GM18517 (cell line): Measurements from ENCODE around the gene UBE2Q2.
A peak's percentile ranks its signal among the peaks of the same experiment; 100 is the strongest.
"Not testable (repeated sequence)": the region's sequence is repeated elsewhere in the genome, so short reads cannot be mapped to it uniquely, and the experiment has no call there.

ENCODE experiments used
- ATAC-seq: cut with Tn5 transposase; IDR thresholded peaks from one replicate; pipeline ENCODE4 v1.9.1; 2021; ENCODE audit warnings: mild to moderate bottlenecking, moderate library complexity; ENCODE audit not compliant: unreplicated experiment

UBE2Q2 gene

DNA sequence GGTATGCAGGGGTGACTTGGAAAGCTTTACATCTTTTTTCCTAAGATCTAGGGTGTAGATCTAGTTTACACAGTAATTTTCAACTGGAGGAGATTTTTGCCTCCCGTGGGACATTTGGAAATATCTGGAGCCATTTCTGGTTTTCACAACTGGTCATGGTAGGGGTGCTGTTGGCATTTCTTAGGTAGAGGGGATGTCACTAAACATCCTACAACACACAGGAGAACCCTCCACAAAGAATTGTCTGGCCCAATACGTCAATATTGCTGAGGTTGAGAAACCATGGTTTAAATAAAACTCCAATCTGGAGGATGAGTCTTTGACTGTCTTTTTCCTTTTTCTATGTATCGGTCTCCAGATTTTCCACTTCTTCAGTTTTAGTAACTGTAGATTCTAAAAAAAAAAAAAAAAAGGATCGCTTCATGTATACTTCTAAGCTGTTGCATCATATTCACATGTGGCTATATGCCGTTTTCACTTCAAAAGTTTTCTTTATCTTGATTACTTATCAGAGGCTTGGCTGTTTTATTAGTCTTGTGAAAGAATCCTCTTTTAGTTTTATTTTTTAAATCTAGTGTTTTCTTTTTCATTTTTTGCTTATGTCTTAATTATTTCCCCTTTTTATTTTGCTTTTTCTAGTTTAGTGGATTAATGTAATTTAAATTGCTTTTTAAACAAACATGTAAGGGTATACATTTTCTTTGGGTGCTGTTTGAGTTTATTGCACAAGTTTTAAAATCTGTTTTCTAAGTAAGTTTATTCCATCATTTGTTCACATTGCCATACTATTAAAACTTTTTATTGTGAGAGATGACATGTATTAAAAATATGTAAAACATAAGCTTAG is 21.2 kb downstream of the UBE2Q2 start:
- no peak for ATAC-seq

DNA sequence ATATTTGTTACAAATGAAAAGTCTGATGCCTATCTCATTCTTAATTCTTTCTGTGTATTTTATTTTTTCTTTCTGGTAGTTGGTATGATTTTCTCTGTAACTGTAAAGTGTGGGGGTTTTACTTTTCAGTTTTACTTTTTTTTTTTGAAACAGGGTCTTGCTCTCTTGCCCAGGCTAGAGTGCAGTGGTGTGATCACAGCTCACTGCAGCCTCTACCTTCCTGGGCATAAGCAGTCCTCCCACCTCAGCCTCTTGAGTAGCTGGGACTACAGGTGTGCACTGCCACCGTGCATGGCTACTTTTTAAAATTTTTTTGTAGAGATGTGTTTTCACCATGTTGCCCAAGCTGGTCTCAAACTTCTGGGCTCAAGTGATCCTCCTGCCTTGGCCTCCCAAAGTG is 22.8 kb downstream of the UBE2Q2 start:
- not testable (repeated sequence) for ATAC-seq

DNA sequence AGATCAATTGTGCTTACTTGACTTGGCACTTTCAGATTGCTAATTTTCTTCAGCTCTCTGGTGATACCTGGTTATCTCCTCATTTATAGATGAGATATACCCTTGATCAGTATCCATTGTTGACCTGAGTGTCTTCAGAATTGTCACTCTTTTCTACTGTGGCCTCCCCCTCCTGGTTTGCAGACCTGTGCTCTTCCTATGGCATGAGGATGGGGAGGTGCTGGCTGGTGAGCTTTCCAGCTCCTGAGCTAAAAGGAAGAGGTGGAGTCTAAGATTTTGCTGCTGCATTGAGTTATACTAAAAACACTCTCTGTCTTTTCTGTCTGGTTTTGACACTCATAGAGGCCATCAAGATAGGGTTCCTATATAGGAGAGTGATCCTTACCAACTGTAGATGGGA is 23.7 kb downstream of the UBE2Q2 start:
- ATAC-seq, result no peak

DNA sequence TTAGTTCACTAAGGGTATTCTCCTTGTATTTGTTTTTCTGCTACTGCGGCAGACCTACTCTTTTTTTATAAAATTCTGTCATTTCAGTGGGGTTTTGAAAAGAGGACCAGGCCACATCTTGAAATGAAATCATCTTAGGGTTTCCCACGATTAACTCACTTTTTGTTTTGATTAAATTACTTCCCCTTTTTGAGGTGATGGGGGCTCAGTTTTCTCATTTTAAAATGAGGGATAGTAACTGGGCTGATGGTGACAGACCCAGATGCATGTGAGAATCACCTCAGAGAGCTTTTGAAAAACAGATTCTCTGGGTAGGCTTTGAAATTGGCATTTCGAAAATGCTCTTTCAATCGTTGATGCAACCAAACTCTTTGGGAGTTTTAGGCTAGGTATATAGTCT is 24.2 kb downstream of the UBE2Q2 start:
- no peak for ATAC-seq

DNA sequence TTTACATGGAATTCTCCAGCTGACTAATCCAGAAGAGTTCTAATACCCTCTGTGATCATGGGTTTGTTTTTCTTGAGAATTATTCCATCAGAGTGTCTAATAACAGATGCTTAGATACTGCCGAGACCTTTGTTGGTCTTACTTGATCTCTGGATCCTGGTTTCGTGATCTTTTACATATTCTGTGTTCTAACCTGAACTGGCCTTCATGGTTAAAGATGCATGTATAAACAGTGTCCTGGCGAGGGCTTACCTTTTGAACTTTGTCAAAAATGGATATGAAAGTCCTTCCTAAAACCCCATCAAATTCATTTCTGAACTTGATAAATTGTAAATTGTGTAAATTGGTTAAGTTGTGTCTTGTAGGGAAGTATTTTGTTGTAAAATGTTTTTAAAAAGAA is 24.8 kb downstream of the UBE2Q2 start:
- ATAC-seq, result no peak

DNA sequence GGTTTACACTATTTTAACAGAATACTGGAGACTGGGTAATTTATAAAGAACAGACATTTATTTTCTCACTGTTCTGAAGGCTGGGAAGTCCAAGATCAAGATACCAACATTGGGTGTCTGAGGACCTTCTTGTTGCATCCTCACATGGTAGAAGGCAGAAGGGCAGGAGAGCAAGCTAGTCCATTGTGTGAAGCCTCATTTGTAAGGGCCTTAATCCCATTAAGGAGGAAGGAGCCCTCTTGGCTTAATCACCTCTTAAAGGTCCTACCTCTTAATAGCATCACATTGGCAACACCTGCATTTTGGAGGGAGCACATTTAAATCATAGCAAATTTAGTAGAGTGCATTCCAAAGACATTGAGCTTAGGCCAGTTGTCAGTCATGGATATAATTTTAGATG is 26.2 kb downstream of the UBE2Q2 start:
- no peak for ATAC-seq

DNA sequence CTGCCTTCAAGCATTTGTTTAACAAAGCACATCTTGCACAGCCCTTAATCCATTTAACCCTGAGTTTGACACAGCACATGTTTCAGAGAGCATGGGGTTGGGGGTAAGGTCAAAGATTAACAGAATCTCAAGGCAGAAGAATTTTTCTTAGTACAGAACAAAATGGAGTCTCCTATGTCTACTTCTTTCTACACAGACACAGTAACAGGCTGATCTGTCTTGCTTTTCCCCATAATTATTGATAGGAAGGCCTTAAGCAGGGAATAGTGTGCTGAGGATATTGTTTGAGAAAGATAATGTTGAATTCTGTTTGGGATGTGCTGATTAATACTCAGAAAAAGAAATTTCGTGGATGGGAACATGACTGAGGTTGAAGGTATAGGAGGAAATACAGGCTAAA is 28.3 kb downstream of the UBE2Q2 start:
- ATAC-seq, result not testable (repeated sequence)

DNA sequence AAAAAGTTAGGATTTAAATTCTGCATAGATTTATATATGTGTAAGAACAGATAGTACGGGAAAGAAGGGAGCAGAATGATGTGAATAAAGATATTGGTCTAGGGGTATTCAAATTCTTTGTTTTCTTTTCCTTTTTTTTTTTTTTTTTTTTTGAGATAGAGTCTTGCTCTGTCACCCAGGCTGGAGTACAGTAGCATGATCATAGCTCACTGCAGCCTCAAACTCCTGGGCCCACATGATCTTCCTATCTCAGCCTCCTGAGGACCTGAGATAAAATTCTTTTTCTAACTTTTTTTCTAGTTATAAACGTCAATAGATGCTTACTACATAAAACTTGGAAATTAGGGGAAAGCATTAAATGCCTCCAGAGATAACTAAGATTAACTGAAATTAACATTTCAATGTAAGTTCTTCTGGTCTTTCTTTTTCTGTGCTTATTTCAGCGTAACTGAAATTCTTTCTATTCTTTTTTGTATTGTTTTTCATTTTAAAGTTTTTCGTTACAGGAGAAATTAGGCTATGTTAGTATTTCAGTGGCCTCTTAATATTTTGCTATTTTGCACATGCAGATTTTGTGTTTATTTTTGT is 29.2 kb downstream of the UBE2Q2 start:
- ATAC-seq, result no peak

DNA sequence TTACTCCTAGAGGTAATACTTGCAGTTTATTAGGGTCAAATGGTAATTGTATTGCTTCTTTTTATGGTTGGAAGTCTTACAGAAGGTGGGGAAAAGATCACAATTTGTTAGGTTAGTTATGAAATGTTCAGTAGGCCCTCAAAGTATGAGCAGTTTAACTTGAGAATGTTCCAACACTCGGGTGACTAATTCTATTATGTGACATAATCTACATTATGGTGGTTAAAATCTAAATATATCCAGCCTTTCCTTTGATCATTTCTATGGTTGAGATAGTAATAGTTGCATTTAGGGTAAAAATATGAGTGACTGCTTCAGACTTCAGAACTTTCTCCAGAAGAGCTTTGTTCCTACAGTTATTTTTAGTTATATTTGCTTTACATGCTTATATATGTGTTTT is 40.8 kb downstream of the UBE2Q2 start:
- ATAC-seq, result no peak

DNA sequence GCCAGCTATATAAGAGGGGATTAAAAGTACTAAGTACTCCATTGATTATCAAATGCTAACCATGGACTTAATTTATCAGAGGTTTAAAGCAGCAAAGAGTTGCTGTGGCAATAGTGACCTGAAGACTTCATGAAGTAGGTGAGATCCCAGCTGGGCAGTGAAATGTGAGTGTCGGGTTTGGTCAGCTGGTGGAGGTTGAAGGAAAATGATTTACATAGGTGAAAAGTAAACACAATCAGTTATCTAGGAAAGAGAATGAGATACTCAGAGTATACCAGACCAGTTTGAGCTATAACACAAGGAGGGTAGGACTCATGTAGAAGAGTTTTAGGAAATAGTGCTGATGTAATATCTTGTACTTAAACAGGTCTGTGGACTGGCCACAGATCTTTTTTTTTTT is 43.9 kb downstream of the UBE2Q2 start:
- ATAC-seq, result no peak

DNA sequence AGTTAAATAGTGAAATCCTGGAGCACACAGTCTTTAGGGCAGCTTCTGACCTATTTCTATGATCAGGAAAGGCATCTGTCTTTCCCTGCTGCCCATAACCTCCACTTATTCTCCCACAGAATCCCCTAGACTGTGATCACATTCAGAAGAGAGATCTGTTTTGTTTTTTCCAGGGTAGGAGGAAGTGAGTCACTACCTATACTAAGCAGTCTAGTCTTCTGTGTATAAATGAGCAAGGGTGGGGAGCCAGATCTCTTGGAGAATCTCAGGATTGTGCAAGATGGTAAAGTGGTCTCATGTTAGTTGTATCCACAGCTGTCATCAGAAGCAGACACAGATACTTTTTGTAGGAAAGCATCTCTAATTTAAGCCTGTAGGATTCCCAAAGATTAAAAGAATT is 48.6 kb downstream of the UBE2Q2 start:
- no peak for ATAC-seq

DNA sequence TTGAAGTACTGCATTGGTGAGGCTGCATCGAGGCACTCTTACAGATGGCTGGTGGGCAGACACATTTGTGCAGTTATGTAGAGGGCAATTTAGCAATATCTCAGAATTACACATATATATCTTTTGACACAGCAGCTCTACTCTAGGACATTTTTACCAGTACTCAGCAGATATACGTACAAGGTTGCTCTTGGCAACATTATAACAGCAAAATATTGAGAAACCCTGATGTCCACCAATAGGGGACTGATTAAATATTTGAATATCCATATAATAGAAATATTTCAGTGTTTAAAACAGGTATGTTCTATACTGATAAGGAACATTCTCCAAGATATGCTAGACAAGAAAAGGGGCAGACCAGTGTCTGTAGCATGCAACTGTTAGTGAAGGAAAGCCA is 52.5 kb downstream of the UBE2Q2 start:
- no peak for ATAC-seq

DNA sequence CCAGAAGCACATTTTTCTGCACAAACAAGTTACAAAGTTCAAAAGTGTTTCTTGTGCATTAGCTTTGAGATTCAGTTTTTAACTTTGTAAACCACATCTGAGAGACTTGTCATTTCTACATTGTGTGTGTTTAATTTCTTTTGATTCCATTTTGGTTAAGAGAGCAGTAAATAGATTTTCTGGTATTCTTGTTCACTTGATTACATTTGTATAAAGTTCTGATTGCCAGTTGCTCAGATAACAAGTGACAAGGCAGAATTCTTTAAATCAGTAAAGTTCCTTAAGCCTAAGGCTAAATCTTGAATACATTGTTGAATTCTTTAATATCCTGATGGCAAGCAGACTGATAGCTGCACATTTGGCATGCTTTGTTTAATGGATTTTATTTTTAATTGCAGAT is 57.3 kb downstream of the UBE2Q2 start:
- ATAC-seq, result no peak

DNA sequence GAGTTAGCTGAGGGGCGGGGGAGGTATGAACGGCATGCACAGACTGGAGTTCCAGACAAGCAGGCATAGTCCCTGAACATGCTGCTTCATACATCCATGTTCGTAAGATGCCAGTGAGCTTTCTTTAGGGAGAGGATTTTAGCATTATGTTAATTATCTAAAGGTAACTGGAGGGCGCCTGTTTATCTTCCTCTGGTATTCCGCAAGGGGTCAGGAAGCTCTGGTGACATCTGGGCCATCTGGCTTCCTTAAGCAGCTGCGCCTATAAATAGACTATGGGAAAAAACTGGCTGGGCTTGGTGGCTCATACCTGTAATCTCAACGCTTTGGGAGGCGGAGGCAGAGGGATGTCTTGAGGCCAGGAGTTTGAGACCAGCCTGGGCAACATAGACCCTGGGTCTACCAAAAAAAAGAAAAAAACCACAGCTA is 58.9 kb downstream of the UBE2Q2 start:
- ATAC-seq, result no peak

DNA sequence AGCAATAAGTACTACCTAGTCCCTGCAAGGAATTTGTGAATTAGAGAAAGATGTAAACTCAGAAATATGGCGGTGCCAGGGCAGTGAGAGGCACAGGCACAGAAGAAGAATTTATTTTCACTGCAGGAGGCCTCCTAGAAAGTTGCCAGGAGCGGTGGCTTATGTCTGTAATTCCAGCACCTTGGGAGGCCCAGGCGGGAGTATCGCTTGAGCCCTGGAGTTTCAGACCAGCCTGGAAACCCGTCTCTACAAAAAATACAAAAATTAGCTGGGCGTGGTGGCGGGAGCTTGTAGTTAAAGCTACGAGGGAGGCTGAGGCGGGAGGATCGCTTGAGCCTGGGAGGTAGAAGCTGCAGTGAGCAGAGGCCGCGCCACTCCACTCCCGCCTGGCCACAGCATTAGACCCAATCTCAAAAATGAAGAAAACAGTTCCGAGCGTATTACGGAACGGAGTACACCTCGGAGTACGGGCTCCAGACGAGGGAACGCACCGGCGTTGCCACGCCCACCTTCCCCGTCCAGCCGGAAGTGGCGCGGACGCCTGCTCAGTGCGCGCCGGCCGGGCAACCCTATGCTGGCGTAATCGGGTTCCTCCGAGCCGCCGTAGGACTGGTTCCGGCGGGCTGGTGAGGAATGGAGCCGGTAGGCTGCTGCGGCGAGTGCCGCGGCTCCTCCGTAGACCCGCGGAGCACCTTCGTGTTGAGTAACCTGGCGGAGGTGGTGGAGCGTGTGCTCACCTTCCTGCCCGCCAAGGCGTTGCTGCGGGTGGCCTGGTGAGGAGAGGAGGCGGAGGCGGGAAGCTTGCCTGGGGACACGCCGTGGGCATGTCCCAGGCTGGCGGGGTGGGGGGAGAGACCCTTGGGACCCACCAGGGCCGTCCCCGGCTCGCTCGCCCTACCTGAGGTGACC is 60.3 kb downstream of the UBE2Q2 start, which contains the start of gene FBXO22:
Gene FBXO22 (plus strand): TSS at position 548 of the 909 bp plus-strand sequence. CDS start 86 bp downstream, at position 634.
- peak; percentile 91 for ATAC-seq

DNA sequence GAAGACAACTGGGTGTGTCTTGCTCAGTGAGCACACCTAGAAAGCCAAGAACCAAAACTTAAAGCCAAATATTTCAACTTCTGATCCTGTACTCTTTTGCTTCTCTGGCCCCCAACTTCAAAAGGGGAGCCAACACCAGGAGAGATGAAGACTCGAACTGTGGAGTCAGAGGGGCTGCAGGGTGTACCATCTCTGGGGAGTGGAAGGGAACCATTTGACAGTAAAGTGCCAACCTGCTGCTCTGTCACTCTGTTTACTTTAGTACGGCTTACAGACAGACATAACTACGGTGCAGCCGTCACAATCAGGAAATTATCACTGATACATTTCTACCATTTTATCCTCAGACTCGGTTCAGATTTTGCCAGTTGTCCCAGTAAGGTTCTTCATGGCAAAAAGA is 62.0 kb downstream of the UBE2Q2 start:
- no peak for ATAC-seq

DNA sequence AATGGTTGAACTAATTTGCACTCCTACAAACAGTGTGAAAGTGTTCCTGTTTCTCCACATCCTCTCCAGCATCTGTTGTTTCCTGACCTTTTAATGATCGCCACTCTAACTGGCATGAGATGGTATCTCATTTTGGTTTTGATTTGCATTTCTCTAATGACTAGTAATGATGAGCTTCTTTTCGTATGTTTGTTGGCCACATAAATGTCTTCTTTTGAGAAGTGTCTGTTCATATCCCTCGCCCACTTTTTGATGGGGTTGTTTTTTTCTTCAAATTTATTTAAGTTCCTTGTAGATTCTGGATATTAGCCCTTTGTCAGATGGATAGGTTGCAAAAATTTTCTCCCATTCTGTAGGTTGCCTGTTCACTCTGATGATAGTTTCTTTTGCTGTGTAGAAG is 67.1 kb downstream of the UBE2Q2 start:
- ATAC-seq, result not testable (repeated sequence)

DNA sequence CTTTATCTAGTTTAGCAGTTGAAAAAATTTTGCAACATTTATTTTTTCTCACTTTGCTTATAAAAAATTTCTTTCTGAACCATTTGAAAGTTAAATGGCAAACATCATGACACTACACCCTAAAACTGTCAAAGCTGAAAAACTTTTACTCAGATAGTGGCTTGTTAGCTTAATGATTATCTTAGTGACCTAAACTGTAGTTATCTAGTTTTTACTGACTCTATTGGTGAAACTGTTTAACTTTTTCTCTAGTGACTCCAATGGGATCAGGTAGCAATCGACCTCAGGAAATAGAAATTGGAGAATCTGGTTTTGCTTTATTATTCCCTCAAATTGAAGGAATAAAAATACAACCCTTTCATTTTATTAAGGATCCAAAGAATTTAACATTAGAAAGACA is 73.7 kb downstream of the UBE2Q2 start:
- ATAC-seq, result no peak

DNA sequence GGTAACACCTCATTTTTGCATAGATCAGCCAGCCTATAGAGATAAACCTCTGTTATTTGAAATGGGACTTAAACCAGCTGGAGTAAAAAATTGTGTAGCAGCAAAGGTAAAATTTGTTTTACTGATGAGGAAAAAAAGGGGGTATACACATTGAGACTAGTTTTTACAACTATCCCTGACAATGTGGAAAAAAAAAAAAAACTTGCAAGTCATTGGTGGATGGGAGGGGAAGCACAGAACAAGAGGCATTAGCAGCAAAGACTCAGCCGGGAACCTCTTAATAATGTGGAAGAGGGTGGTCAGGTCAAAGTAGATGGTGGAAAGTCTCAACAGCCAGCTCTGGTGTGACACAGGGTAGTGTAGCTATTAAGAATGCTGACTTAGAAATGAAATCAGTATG is 74.9 kb downstream of the UBE2Q2 start:
- ATAC-seq, result no peak

DNA sequence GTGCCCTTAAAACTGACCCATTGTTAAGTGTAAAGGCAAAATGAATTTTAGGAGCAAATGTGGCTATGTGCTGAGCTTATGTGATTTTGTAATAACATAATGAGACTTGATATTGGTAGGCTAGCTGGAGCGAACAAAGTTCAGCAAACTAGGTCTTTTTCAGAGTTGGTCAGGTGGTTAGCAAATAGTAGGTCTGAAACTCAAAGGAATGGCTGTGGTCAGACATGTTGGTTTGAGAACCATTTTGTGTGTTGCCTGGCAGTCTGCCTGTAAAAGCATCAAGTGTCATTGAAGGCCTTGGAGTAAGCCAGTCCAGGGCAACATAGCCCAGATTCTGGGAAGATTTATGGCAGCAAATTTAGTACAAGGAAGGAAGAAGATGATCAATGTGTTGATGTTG is 76.8 kb downstream of the UBE2Q2 start:
- no peak for ATAC-seq
